Hepatocyte (in vitro differentiated cells): ENCODE data around the gene OR7C2.

Experiments
- CTCF ChIP-seq: fragments of 200-600 bp; sonication (generic); IDR thresholded peaks from 2 replicates; pipeline ENCODE4 v1.5.1; 2016; ENCODE audit warnings: antibody characterized with exemption, mild to moderate bottlenecking; ENCODE audit not compliant: poor library complexity
- EZH2 ChIP-seq: fragments of 200-600 bp; sonication (generic); IDR thresholded peaks from 2 replicates; pipeline ENCODE4 v1.6.1; 2016; ENCODE audit warnings: antibody characterized with exemption, mild to moderate bottlenecking, borderline replicate concordance
- EZH2phosphoT487 ChIP-seq: fragments of 200-600 bp; sonication (generic); IDR thresholded peaks from one replicate; pipeline ENCODE4 v1.6.1; 2018; ENCODE audit warnings: antibody characterized with exemption, mild to moderate bottlenecking, low read depth, moderate library complexity; ENCODE audit not compliant: unreplicated experiment, severe bottlenecking

- no peak for TF ChIP-seq EZH2phosphoT487
- no peak for TF ChIP-seq CTCF
- TF ChIP-seq EZH2, result no peak
Measured at GRCh38 chr19:14916848-14917247, 24.4 kb upstream of the OR7C2 start.
